ENCODE data around the gene GPR25. TPM values are rescaled to one million over a fixed set of nuclear protein-coding genes. Genes with fewer than 3 reads are reported as not detected.

Gene GPR25
- total RNA-seq, 2 experiments from 2014 or later = not detected

GRCh38 chr1:200897259-200897658 is 24.5 kb downstream of the GPR25 start:
- no peak overlapping the region for H3K4me3 Mint-ChIP-seq
- no peak for DNase-seq
- H3K27me3 Mint-ChIP-seq (ENCODE audit: low read depth) = peaks cover 20% of the 10 kb centered on the region
- H3K27ac Mint-ChIP-seq = no peak overlapping the region
- H3K9me3 Mint-ChIP-seq = no peaks in the 10 kb centered on the region
- CTCF ChIA-PET = no interaction called here
- H3K36me3 Mint-ChIP-seq (ENCODE audit: low read depth) = no peaks in the 10 kb centered on the region
- no peaks in the 10 kb centered on the region for H3K4me1 Mint-ChIP-seq (ENCODE audit: low read depth)
- intact Hi-C loops (cut with micrococcal nuclease) = no loop called here

GRCh38 chr1:200899015-200899386 is 26.2 kb downstream of the GPR25 start:
- no peaks in the 10 kb centered on the region for H3K9me3 Mint-ChIP-seq
- CTCF ChIA-PET = no interaction called here
- no peaks in the 10 kb centered on the region for H3K4me1 Mint-ChIP-seq (ENCODE audit: low read depth)
- intact Hi-C loops (cut with micrococcal nuclease) = no loop called here
- H3K27me3 Mint-ChIP-seq (ENCODE audit: low read depth) = peaks cover 6% of the 10 kb centered on the region
- H3K36me3 Mint-ChIP-seq (ENCODE audit: low read depth) = no peaks in the 10 kb centered on the region
- DNase-seq = no peak
- no peak overlapping the region for H3K4me3 Mint-ChIP-seq
- no peak overlapping the region for H3K27ac Mint-ChIP-seq

GRCh38 chr1:200899451-200899915 is 26.7 kb downstream of the GPR25 start:
- no peaks in the 10 kb centered on the region for H3K36me3 Mint-ChIP-seq (ENCODE audit: low read depth)
- no peak overlapping the region for H3K4me3 Mint-ChIP-seq
- no peak overlapping the region for H3K27ac Mint-ChIP-seq
- H3K4me1 Mint-ChIP-seq (ENCODE audit: low read depth) = no peaks in the 10 kb centered on the region
- H3K9me3 Mint-ChIP-seq = no peaks in the 10 kb centered on the region
- CTCF ChIA-PET = interaction anchor here (1.4 kb wide), 1 partner anchor 73 kb away, joined by 5 read pairs; no protein-coding TSS in a partner anchor
- no peak for DNase-seq
- peaks cover 2% of the 10 kb centered on the region for H3K27me3 Mint-ChIP-seq (ENCODE audit: low read depth)
- intact Hi-C loops (cut with micrococcal nuclease) = no loop called here

GRCh38 chr1:200899954-200900867 is 27.4 kb downstream of the GPR25 start:
- CTCF ChIA-PET = interaction anchor here (1.4 kb wide), 1 partner anchor 72 kb away, joined by 5 read pairs; no protein-coding TSS in a partner anchor
- peaks cover 2% of the 10 kb centered on the region for H3K27me3 Mint-ChIP-seq (ENCODE audit: low read depth)
- no peak overlapping the region for H3K4me3 Mint-ChIP-seq
- DNase-seq = no peak
- no peak overlapping the region for H3K27ac Mint-ChIP-seq
- intact Hi-C loops (cut with micrococcal nuclease) = no loop called here
- H3K4me1 Mint-ChIP-seq (ENCODE audit: low read depth) = peaks cover 2% of the 10 kb centered on the region
- no peaks in the 10 kb centered on the region for H3K9me3 Mint-ChIP-seq
- no peaks in the 10 kb centered on the region for H3K36me3 Mint-ChIP-seq (ENCODE audit: low read depth)

- H3K4me1 Mint-ChIP-seq (ENCODE audit: low read depth) = peaks cover 6% of the 10 kb centered on the region
These were observed 28.1 kb downstream of the GPR25 start for GRCh38 chr1:200900877-200901276.

GRCh38 chr1:200901350-200901749 is 28.6 kb downstream of the GPR25 start:
- Mint-ChIP-seq H3K36me3 (ENCODE audit: low read depth) (no peaks in the 10 kb centered on the region), H3K4me1 (ENCODE audit: low read depth) (peaks cover 10% of the 10 kb centered on the region), H3K4me3 (no peak overlapping the region), H3K27ac (no peak overlapping the region), H3K9me3 (no peaks in the 10 kb centered on the region), H3K27me3 (ENCODE audit: low read depth) (peaks cover 1% of the 10 kb centered on the region)
- intact Hi-C loops (cut with micrococcal nuclease) = no loop called here
- no peak for DNase-seq
- CTCF ChIA-PET = no interaction called here

More at GRCh38 chr1:200900877-200901276, 28.1 kb downstream of the GPR25 start:
- H3K27ac Mint-ChIP-seq = no peak overlapping the region
- no peaks in the 10 kb centered on the region for H3K9me3 Mint-ChIP-seq
- CTCF ChIA-PET = no interaction called here
- no peaks in the 10 kb centered on the region for H3K36me3 Mint-ChIP-seq (ENCODE audit: low read depth)
- intact Hi-C loops (cut with micrococcal nuclease) = no loop called here
- H3K27me3 Mint-ChIP-seq (ENCODE audit: low read depth) = peaks cover 2% of the 10 kb centered on the region
- H3K4me3 Mint-ChIP-seq = no peak overlapping the region
- no peak for DNase-seq

GRCh38 chr1:200901796-200902444 is 29.1 kb downstream of the GPR25 start:
- intact Hi-C loops (cut with micrococcal nuclease) = no loop called here
- Mint-ChIP-seq H3K4me3 (no peak overlapping the region), H3K4me1 (ENCODE audit: low read depth) (peaks cover 12% of the 10 kb centered on the region), H3K27ac (no peak overlapping the region), H3K36me3 (ENCODE audit: low read depth) (no peaks in the 10 kb centered on the region), H3K9me3 (no peaks in the 10 kb centered on the region), H3K27me3 (ENCODE audit: low read depth) (no peaks in the 10 kb centered on the region)
- DNase-seq = no peak
- CTCF ChIA-PET = no interaction called here

GRCh38 chr1:200903793-200904192 is 31.0 kb downstream of the GPR25 start:
- no peaks in the 10 kb centered on the region for H3K9me3 Mint-ChIP-seq
- CTCF ChIA-PET = interaction anchor here (0.6 kb wide), 1 partner anchor 101 kb away, joined by 4 read pairs; no protein-coding TSS in a partner anchor
- H3K36me3 Mint-ChIP-seq (ENCODE audit: low read depth) = no peaks in the 10 kb centered on the region
- no peak for DNase-seq
- H3K27ac Mint-ChIP-seq = no peak overlapping the region
- intact Hi-C loops (cut with micrococcal nuclease) = loop anchor here (2.0 kb wide), 1 partner anchor 41 kb away; no protein-coding TSS in a partner anchor
- H3K4me3 Mint-ChIP-seq = no peak overlapping the region
- H3K27me3 Mint-ChIP-seq (ENCODE audit: low read depth) = peaks cover 2% of the 10 kb centered on the region
- H3K4me1 Mint-ChIP-seq (ENCODE audit: low read depth) = peaks cover 12% of the 10 kb centered on the region

- CTCF ChIA-PET = interaction anchor here (0.6 to 2.3 kb wide), 4 partner anchors 8 to 760 kb away, joined by 3 to 8 read pairs (median 3); no protein-coding TSS in a partner anchor
- Mint-ChIP-seq H3K9me3 (no peaks in the 10 kb centered on the region), H3K27me3 (ENCODE audit: low read depth) (peaks cover 2% of the 10 kb centered on the region), H3K4me3 (no peak overlapping the region), H3K4me1 (ENCODE audit: low read depth) (peaks cover 12% of the 10 kb centered on the region), H3K27ac (no peak overlapping the region), H3K36me3 (ENCODE audit: low read depth) (no peaks in the 10 kb centered on the region)
- DNase-seq = no peak
- intact Hi-C loops (cut with micrococcal nuclease) = loop anchor here (1.0 to 5.0 kb wide), 5 partner anchors 15 to 456 kb away; no protein-coding TSS in a partner anchor
These were observed 32.0 kb downstream of the GPR25 start for GRCh38 chr1:200904772-200905171.

GRCh38 chr1:200905411-200906052 is 32.8 kb downstream of the GPR25 start:
- H3K9me3 Mint-ChIP-seq = no peaks in the 10 kb centered on the region
- DNase-seq = peak; percentile 65
- no peak overlapping the region for H3K27ac Mint-ChIP-seq
- peaks cover 12% of the 10 kb centered on the region for H3K4me1 Mint-ChIP-seq (ENCODE audit: low read depth)
- no peaks in the 10 kb centered on the region for H3K36me3 Mint-ChIP-seq (ENCODE audit: low read depth)
- CTCF ChIA-PET = interaction anchor here (0.6 to 2.3 kb wide), 3 partner anchors 16 to 409 kb away, joined by 3 to 8 read pairs (median 3); no protein-coding TSS in a partner anchor
- peaks cover 2% of the 10 kb centered on the region for H3K27me3 Mint-ChIP-seq (ENCODE audit: low read depth)
- intact Hi-C loops (cut with micrococcal nuclease) = loop anchor here (1.0 to 5.0 kb wide), 5 partner anchors 16 to 457 kb away; no protein-coding TSS in a partner anchor
- no peak overlapping the region for H3K4me3 Mint-ChIP-seq

- CTCF ChIA-PET = interaction anchor here (0.6 to 2.3 kb wide), 5 partner anchors 16 to 107 kb away, joined by 3 to 8 read pairs (median 3); no protein-coding TSS in a partner anchor
These were observed 33.7 kb downstream of the GPR25 start for GRCh38 chr1:200906491-200906890.

More at GRCh38 chr1:200906491-200906890, 33.7 kb downstream of the GPR25 start:
- Mint-ChIP-seq H3K36me3 (ENCODE audit: low read depth) (no peaks in the 10 kb centered on the region), H3K27ac (no peak overlapping the region), H3K9me3 (no peaks in the 10 kb centered on the region), H3K27me3 (ENCODE audit: low read depth) (peaks cover 2% of the 10 kb centered on the region), H3K4me3 (no peak overlapping the region), H3K4me1 (ENCODE audit: low read depth) (peaks cover 12% of the 10 kb centered on the region)
- no peak for DNase-seq
- intact Hi-C loops (cut with micrococcal nuclease) = loop anchor here (5.0 kb wide), 1 partner anchor 279 kb away; no protein-coding TSS in a partner anchor

Measured in activated naive CD4-positive, alpha-beta T cell treated with anti-CD3 and anti-CD28 coated beads for 36 hours (primary cell).